ENCODE data around the gene UBXN1.

UBXN1 gene

GRCh38 chr11:62678770-62679696 is at the start of gene UBXN1:
Gene UBXN1 (minus strand): TSS chr11:62679073. CDS start chr11:62678923, 150 bp downstream.
- DNase-seq (ENCODE audit: low read depth in 2 of 2), result peak; percentile 64 to 68

DNA sequence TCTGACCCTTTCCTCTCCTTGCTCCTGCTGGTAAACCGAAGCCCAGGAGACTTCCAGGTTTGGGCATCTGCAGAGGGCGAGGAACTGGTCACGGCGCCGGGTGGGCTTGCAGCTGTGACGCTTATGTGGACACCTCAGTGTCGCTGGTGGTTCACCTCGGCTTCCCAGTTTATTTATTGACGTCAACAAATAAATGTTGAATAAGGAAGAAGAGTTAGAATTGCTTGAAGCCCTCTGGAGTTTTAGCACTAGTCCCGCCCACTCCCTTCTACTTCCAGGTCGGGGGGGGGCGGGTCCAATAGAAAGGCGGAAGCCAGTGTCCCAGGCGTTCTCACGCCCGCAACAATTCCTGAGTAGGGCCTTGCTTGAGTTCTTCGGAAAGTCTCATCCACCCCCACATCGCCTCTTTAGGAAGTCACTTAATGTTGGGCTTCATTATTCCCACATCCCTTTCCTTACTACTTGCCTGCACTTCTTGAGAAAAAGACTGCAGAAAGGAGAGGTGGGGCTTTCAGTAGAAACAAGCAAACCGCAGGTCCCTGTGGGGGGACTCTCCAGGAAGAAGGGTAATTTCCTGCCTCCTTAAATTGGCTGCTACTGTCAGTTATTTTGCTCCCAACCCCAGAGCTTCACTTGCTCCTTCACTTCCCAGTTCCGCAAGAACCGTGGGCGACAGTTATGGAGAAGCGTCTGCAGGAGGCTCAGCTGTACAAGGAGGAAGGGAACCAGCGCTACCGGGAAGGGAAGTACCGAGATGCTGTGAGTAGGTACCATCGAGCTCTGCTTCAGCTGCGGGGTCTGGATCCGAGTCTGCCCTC is 49.5 kb upstream of the UBXN1 start, which contains the start of gene TTC9C:
Gene TTC9C, plus strand, starts transcription at position 316 of the 818 bp plus-strand sequence. Its CDS starts 363 bp downstream, at position 679.
- DNase-seq (ENCODE audit: low read depth in 2 of 2), result peak; percentile 58 to 71

DNA sequence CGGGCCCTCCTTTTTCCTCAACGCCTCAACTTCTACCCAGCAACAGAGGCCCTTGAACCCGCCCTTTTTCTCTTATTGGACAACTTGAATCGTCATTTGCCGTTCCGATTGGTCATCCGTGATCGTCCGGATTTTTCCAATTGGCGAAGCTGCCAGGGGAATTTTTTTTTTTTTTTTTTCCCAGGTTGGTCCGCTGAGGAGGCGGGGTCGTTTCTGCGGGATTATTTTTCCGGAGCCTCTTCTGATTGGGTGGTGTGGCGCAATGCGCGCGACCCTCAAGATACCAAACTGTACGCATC is 48.9 kb upstream of the UBXN1 start:
- peak; percentile 46 to 52 for DNase-seq (ENCODE audit: low read depth in 2 of 2)

GRCh38 chr11:62727165-62727871 is 48.4 kb upstream of the UBXN1 start, which contains the start of gene HNRNPUL2:
Gene HNRNPUL2 (minus strand): TSS chr11:62727457. CDS start chr11:62727156, 301 bp downstream.
- DNase-seq (ENCODE audit: low read depth in 2 of 2), result peak; percentile 93 to 96

DNA sequence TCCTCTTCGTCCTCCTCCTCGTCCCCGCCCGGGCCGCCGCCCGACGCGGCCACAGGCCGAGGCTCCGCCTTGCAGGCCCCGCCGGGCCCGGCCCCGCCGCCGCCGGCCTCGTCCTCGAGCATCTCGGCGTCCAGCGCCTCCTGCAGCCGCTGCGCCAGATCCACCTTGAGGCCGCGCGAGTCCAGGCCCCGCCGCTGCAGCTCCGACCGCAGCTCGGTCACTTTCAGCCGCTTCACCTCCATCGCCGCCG is 48.0 kb upstream of the UBXN1 start:
- no peak for DNase-seq (ENCODE audit: low read depth in 2 of 2)

DNA sequence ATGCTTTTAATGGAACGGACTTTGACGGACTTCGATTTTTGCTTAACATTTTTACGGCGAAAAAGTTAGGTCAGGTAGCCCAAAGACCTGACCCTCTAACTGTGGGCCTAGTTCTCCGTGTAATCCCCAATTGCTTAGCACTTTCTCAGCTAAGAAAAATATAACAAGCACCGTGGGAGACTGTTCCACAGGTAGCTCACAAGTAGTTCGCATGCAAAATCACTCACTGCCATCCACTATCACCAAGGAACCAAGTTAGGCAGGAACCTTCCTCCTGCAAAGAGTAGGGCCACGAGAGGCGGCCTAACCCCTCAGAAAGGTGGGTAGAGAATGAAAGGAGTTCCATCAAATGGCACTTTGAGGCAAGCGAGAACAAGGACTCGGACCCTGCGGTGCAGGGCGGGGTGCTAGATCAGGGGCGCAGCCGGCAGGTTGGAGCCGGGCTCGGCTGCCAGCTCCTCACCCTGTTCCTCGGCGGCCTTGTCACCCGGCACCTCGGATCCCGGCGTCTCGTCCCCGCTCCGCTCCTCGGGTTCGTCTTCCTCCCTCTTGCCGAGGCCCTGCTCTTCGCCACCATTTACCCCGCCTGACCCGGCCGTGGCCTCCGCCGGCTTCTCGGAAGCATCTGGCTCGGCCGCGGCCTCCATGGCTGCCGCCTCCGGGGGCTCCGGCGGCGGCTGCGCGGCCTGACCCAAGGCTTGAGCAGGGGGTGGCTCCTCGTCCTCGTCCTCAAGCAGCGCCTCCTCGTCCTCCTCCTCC is 47.5 kb upstream of the UBXN1 start:
- DNase-seq (ENCODE audit: low read depth in 2 of 2), result no peak

GRCh38 chr11:62725646-62726045 is 46.8 kb upstream of the UBXN1 start:
- DNase-seq (ENCODE audit: low read depth in 2 of 2), result no peak

DNA sequence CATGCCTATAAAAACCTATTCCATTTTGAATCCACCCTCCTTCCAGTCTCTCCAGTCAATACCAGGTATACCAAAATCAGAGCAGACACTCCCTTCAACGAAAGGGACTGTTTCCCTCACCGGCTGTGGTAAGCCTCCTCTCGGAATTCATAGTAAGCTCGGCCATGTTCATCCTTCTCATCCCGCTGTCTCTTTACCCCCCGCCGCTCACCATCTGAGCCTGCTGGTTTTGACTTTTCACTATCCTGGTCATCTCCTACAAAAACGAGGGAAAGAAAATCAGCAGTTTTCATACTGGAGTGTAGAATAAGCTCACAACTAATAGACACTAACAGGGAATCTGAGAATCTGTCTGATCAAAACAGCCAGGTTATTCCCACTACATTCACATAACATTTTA is 45.3 kb upstream of the UBXN1 start:
- DNase-seq (ENCODE audit: low read depth in 2 of 2), result no peak

DNA sequence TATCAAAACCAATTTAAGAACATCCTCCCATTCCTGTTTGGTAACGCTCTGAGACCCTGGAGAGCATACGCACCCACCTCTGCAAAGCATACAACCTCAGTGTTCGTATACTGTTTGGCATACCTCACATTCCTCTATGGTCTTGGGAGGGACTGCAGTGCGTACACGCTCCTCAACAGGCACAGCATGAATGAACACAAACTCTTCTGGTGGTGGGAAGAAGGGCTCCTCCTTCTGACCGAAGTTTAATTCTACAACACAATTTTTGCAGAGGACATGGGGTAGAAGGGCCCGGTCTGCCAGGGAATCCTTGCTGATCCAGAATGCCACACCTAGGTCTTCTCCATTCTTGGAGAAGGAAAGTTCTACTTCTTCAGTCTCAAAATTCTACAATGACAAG is 43.1 kb upstream of the UBXN1 start:
- DNase-seq (ENCODE audit: low read depth in 2 of 2), result no peak

- DNase-seq (ENCODE audit: low read depth in 2 of 2), result no peak
These were observed 40.6 kb upstream of the UBXN1 start for GRCh38 chr11:62719302-62719978.

- no peak for DNase-seq (ENCODE audit: low read depth in 2 of 2)
These were observed 37.9 kb upstream of the UBXN1 start for GRCh38 chr11:62716816-62717215.

- DNase-seq (ENCODE audit: low read depth in 2 of 2), result no peak
These were observed 37.3 kb upstream of the UBXN1 start for GRCh38 chr11:62716206-62716605.

DNA sequence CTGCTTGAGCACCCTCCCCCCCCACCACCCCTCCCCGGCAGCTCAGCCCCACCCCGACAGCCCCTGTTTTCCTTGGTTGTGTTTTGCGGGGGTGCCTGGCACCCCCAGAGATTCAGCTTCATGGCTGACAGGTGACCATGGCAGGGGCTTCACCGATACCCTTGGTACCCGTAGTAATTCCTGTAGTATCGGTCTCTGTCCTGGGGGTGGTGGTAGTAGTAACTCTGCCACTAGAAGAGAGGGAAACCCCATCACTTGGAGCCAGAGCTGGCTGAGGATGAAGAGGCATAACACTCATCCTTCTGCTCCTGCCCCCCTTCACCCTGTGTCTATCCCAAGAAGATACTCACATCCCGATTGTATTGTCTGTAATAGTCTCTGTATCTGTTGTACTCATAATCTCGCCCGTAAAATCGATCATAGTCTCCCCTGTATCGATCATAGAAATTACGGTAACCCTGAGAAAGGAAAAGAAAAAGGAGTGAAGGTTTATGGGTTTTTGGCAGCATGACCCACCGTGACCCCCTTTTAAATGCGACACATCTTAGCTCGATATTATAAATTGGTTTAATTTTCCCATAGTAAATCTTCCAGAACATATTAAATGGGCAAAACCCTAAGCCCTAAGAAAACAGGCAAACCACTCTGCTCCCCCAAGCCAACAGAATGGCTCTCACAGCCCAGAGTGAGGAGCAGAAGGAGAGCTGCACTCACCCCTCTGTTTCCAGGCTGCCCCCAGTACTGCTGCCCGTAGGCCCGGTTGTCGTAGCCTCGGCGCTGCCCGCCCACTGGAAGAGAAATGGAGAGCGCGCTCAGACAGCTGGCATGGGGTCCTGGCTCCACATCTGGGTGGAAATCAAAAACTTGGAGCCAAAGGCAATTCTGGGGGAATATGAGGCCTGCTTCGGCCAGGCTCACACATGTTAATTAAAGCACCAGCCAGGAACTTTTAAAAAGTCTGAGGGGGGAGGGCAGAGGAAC is 36.6 kb upstream of the UBXN1 start:
- DNase-seq (ENCODE audit: low read depth in 2 of 2), result no peak

DNA sequence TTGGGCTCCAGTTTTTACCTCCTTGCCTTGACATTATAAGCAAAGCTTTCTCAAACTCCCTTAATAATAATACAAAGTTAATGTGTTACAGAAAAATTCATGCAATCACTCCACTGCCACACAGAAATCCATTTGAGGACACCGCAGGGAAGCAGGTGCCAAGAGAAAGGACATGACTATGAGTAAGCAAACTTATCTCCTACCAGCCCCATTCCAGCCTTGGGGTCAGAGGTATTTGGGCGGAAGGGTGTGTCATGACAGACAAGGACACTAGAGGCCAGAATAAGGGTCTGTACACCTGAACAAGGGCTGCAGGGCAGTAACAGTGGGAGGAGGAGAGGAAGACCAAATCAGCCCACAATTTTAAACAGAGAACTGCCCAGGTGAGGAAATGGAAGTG is 34.5 kb upstream of the UBXN1 start:
- DNase-seq (ENCODE audit: low read depth in 2 of 2), result no peak

DNA sequence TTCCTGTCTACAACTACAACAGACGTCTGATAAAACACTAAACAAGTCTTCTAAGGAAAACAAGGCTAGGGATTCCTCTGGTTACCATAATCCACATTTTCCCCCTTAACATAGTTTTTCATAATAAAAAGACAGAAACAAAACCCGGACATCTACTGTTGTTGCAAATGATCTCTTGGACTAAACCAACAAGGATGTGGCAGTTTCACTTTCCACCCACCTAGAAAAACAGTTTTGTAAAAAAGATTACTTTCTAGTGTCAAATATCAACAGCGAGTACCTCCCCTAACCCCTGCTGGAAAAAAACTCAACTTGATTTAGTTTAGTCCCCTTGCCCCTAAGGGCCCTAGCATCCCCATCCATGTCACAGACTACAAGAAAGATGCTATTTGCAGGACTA is 34.0 kb upstream of the UBXN1 start:
- DNase-seq (ENCODE audit: low read depth in 2 of 2), result no peak

DNA sequence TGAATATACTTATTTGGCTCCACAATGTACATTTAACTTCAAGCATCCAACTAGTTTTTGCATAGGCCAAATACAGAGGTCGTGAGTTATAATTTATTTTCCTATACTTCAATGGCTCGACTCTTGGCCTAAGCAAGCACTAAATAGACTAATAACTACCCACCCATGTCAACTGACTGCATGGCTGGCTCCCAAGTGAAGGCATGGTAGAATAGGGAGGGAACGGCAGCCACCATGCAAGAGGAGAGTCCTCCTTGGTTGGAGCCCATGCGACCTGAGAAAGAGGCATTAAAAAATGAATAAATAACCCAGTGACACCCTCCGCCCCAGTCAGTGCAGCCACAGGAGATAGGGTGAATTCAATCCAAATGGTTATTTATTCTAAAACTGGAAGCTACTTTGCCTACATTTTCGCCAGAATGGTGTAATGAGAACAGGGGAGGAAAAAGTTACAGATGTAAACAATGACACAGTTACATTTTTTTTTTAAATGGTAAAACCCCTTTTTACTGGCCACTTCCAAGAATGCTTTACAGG is 33.5 kb upstream of the UBXN1 start:
- no peak for DNase-seq (ENCODE audit: low read depth in 2 of 2)

GRCh38 chr11:62710001-62710345 is 31.1 kb upstream of the UBXN1 start:
- no peak for DNase-seq (ENCODE audit: low read depth in 2 of 2)

GRCh38 chr11:62709247-62710000 is 30.6 kb upstream of the UBXN1 start:
- DNase-seq (ENCODE audit: low read depth in 2 of 2), result peak; percentile 90 to 92

- no peak for DNase-seq (ENCODE audit: low read depth in 2 of 2)
These were observed 29.9 kb upstream of the UBXN1 start for GRCh38 chr11:62708793-62709192.
